Loucy (cell line): Measurements from ENCODE around the gene PUS10.

Experiments
- EZH2phosphoT487 ChIP-seq: fragments of 200-600 bp; IDR thresholded peaks from 2 replicates; pipeline ENCODE4 v1.6.1; 2018; ENCODE audit warnings: antibody characterized with exemption, mild to moderate bottlenecking, moderate library complexity, borderline replicate concordance
- TF ChIP-seq, protein P1 (sequence below): fragments of 200-600 bp; sonication (generic); conservative IDR thresholded peaks from 2 replicates; pipeline ENCODE4 v1.5.1; 2014; ENCODE audit warnings: mild to moderate bottlenecking, antibody characterized with exemption, low read length

DNA sequence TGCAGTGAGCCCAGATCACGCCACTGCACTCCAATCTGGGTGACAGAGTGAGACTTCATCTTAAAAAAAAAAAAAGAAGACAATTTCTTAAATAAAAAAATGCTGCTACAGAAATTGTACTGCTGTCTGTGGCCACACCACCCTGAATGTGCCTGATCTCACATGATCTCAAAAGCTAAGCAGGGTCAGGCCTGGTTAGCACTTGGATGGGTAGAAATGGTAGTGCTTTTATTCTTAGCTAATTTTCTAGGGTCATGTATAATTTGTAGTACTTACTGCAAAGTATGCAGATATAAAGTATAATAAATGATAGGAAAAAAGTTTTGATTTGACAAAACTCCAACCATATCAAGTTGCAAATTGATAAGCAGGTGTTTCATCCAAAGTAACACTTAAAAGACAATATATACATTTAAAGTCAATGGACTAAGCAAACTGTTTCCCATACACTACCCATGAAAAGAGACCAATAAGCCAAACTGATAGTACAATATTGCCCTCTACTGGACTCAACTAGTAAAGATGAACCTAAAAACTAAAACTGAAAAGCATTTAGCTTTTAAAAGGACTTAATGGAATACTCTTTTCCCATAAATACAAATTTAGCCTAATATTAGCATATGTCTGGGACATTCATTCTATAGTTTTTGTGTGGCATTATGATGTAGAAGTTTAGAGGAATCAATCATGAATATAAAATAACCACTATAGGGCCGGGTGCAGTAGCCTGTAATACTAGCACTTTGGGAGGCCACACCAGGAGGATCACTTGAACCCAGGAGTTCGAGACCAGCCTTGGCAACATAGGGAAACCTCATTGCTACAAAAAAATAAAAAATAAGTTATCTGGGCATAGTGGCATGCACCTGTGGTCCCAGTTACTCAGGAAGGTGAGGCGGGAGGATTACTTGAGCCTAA lies 19.2 kb downstream of the PUS10 start:
- TF ChIP-seq, protein P1, sequence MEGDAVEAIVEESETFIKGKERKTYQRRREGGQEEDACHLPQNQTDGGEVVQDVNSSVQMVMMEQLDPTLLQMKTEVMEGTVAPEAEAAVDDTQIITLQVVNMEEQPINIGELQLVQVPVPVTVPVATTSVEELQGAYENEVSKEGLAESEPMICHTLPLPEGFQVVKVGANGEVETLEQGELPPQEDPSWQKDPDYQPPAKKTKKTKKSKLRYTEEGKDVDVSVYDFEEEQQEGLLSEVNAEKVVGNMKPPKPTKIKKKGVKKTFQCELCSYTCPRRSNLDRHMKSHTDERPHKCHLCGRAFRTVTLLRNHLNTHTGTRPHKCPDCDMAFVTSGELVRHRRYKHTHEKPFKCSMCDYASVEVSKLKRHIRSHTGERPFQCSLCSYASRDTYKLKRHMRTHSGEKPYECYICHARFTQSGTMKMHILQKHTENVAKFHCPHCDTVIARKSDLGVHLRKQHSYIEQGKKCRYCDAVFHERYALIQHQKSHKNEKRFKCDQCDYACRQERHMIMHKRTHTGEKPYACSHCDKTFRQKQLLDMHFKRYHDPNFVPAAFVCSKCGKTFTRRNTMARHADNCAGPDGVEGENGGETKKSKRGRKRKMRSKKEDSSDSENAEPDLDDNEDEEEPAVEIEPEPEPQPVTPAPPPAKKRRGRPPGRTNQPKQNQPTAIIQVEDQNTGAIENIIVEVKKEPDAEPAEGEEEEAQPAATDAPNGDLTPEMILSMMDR: peak; percentile 87
- TF ChIP-seq EZH2phosphoT487: no peak
